ENCODE data around the gene SRL.
A peak's percentile ranks its signal among the peaks of the same experiment; 100 is the strongest.

DNA sequence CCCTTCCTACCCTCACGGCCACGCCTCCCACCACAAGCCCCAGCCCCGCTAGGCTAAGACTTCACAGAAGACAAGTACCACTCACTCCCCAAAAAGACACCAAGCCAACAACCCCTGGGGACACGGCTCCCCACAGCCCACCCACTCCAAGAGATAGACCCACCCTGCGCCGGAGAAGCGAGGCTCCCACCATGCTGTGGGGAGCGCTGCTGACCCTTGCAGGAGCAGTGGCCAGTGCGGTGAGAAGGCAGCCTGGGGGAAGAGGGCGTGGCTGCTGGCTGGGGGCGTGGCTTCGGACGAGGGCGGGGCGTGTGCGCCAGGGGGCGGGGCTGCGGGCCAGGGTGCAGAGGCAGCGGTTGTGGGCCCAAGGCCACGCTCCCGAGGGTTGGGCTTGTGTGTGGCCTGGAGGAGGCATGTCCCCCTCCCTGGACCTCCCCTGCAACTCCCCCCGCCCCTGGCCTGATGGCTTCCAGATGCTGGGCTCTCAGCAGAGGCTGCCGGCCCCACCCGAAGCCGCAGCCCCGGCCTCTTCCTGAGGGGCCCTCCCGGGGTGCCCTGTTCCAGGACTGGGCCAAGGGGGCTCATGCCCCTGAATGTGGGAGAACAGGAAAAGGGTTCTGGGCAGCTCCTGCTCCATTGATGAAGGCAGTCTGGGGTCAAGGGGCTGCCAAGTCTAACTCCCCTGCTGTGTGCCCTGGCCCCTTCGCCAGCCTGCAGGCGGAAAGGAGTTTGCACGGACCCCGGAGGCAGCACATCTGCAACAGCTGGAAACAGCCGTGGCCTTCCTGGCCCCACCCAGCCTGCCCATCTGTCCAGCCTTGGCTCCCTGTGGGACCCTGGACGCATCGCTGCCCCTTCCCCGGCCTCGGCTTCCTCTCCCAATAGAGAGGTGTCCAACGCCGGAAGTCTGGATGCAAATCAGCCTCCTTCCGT lies 21.9 kb upstream of the SRL start:
- 0 out of 2 replicates have a peak, but pooled peaks have one; percentile 33 for TF ChIP-seq POLR2A (IDR thresholded peaks at IDR 0.05; ENCODE audit: low read depth, low read length)
- TF ChIP-seq TAF1 (IDR thresholded peaks at IDR 0.05; ENCODE audit: borderline replicate concordance, low read depth, low read length), result no peak

Measured in GM12892 (cell line).